Activated B cell treated with CpG ODN at 0.5 μM for 24 hours (primary cell): ENCODE results near the gene PTPRT. TPM values are rescaled to one million over a fixed set of nuclear protein-coding genes. Genes with fewer than 3 reads are reported as not detected.

Source experiments
- ATAC-seq: fragments of 200-7000 bp; cut with Tn5 transposase; one replicate; pipeline ENCODE4 v1.10.0; 2021; ENCODE audit warnings: low read depth, mild to moderate bottlenecking, moderate library complexity
- CTCF ChIA-PET: fragments of 350-600 bp; sonication (Branson Sonifier 250); formaldehyde crosslinking; loops from one replicate; lab custom pipeline; 2021; ENCODE audit warnings: antibody characterized with exemption; lab: Charles Lee
- POLR2A ChIA-PET: fragments of 350-600 bp; sonication (Branson Sonifier 250); formaldehyde crosslinking; loops from one replicate; lab custom pipeline; 2021; ENCODE audit warnings: antibody characterized with exemption; lab: Charles Lee
- DNase-seq: peaks from one replicate; pipeline ENCODE4 v3.0.0; 2022
- H3K27ac Mint-ChIP-seq: one replicate; pipeline ENCODE4 v1.8.0; 2020; ENCODE audit warnings: mixed read lengths
- H3K27me3 Mint-ChIP-seq: one replicate; pipeline ENCODE4 v1.8.0; 2021; ENCODE audit warnings: mixed read lengths
- H3K36me3 Mint-ChIP-seq: one replicate; pipeline ENCODE4 v1.8.0; 2021; ENCODE audit warnings: low read depth, mixed read lengths
- H3K4me1 Mint-ChIP-seq: one replicate; pipeline ENCODE4 v1.8.0; 2021; ENCODE audit warnings: mixed read lengths
- H3K4me3 Mint-ChIP-seq: one replicate; pipeline ENCODE4 v1.8.0; 2020; ENCODE audit warnings: mild to moderate bottlenecking, mixed read lengths
- H3K9me3 Mint-ChIP-seq: one replicate; pipeline ENCODE4 v1.8.0; 2020; ENCODE audit warnings: mixed read lengths
- intact Hi-C: fragments of 100-400 bp; cut with micrococcal nuclease; formaldehyde crosslinking; loops from one replicate; pipeline ENCODE4 v1.15.1; 2024
- total RNA-seq: library from RNA; stranded (reverse); gene quantifications from 2 replicates; pipeline ENCODE4 v1.2.3, GENCODE V29; 2022
- TF ChIP-seq, protein P1 (sequence below): fragments of 200-600 bp; IDR thresholded peaks from one replicate; pipeline ENCODE4 v1.8.0; 2022; ENCODE audit warnings: antibody characterized with exemption, mild to moderate bottlenecking

Gene PTPRT
- total RNA-seq, 1 donor from 2014 or later: not detected

DNA sequence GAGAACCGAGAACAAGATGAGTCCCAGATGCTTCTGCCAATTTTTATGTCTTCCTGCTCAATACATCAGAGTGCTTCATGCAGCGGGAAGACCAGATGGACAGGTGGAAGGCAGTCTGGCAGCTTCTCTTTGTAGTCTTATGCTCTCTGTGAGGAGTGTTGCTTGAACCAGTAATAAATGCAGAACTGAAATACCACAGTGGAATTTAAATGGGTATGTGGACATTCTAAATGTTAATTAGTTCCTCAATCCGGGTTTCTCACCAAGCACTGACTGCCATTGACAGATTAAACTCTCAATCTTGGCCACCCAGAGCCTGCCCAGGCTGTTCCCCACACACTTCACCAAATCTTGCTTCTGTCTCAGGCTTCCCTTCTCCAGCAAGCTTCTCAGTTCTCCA, 876.0 kb downstream of the PTPRT start:
- POLR2A ChIA-PET: no interaction called here
- ATAC-seq: no peak
- no peaks in the 10 kb centered on the region for H3K36me3 Mint-ChIP-seq

DNA sequence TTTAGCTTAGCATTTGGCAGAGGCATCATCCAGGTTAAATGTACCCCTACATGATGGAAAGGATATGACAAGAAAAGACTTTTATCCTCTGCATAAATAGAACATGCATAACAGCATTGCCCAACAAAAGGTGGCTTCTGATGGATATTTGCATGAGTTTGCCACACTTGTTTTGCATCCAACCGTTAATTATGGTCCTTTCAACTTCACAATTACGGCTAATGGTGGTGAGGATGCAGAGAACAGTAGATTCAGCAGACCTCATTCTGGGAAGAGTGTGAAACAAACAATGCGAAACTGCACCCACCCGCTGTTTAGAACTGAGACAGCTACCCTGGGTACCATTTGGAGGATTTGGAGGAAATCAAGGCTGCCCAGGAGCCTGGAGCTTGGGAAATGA, 880.7 kb downstream of the PTPRT start:
- DNase-seq (no peak), ATAC-seq (no peak)
- H3K4me3 Mint-ChIP-seq: no peak overlapping the region
- no peak overlapping the region for H3K27ac Mint-ChIP-seq
- H3K4me1 Mint-ChIP-seq: no peaks in the 10 kb centered on the region
- POLR2A ChIA-PET: no interaction called here
- no peaks in the 10 kb centered on the region for H3K36me3 Mint-ChIP-seq
- no peaks in the 10 kb centered on the region for H3K9me3 Mint-ChIP-seq
- CTCF ChIA-PET: no interaction called here
- TF ChIP-seq, protein P1, sequence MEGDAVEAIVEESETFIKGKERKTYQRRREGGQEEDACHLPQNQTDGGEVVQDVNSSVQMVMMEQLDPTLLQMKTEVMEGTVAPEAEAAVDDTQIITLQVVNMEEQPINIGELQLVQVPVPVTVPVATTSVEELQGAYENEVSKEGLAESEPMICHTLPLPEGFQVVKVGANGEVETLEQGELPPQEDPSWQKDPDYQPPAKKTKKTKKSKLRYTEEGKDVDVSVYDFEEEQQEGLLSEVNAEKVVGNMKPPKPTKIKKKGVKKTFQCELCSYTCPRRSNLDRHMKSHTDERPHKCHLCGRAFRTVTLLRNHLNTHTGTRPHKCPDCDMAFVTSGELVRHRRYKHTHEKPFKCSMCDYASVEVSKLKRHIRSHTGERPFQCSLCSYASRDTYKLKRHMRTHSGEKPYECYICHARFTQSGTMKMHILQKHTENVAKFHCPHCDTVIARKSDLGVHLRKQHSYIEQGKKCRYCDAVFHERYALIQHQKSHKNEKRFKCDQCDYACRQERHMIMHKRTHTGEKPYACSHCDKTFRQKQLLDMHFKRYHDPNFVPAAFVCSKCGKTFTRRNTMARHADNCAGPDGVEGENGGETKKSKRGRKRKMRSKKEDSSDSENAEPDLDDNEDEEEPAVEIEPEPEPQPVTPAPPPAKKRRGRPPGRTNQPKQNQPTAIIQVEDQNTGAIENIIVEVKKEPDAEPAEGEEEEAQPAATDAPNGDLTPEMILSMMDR: no peak
- intact Hi-C loops: no loop called here
- no peaks in the 10 kb centered on the region for H3K27me3 Mint-ChIP-seq

More for the DNA sequence above, 876.0 kb downstream of the PTPRT start:
- no peak overlapping the region for H3K27ac Mint-ChIP-seq
- TF ChIP-seq, protein P1: no peak
- no peaks in the 10 kb centered on the region for H3K27me3 Mint-ChIP-seq
- H3K4me3 Mint-ChIP-seq: no peak overlapping the region
- intact Hi-C loops: no loop called here
- H3K9me3 Mint-ChIP-seq: no peaks in the 10 kb centered on the region
- CTCF ChIA-PET: no interaction called here
- no peak for DNase-seq
- no peaks in the 10 kb centered on the region for H3K4me1 Mint-ChIP-seq

DNA sequence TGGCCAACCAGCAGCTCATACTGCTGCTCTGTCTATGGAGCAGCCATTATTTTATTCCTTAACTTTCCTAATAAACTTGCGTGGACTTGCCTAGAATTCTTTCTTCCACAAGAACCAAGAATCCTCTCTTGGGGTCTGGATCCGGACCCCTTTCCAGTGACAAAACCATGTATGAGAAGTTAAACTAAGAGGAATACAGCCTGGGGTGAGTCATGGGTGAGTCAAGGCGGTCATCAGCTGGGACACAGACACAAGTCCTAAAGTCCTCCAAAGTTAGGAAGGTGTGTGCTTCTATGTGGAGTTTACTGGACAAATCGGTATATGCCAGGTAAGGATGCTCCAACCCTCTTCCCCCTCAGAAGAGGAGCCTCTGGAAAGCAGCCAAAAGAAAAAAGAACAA, 881.5 kb downstream of the PTPRT start:
- POLR2A ChIA-PET: no interaction called here
- Mint-ChIP-seq H3K36me3 (no peaks in the 10 kb centered on the region), H3K9me3 (no peaks in the 10 kb centered on the region), H3K27ac (no peak overlapping the region), H3K4me1 (no peaks in the 10 kb centered on the region), H3K27me3 (no peaks in the 10 kb centered on the region), H3K4me3 (no peak overlapping the region)
- no peak for DNase-seq
- CTCF ChIA-PET: no interaction called here
- no peak for ATAC-seq
- TF ChIP-seq, protein P1: no peak
- intact Hi-C loops: no loop called here

DNA sequence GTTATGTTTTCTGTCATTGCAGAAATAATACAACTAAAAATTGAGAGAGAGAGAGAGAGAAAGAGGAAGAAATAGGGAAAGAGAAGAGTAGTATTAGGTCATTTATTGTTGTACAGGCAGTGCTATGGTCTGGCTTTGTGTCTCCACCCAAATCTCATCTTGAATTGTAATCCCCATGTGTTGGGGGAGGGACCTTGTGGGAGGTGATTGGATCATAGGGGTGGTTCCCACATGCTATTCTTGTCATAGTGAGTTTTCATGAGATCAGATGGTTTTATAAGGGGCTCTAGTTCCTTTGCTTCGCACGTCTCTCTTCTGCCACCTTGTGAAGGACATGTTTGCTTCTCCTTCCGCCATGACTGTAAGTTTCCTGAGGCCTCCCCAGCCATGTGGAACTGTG, 894.1 kb downstream of the PTPRT start:
- no peaks in the 10 kb centered on the region for H3K27me3 Mint-ChIP-seq

DNA sequence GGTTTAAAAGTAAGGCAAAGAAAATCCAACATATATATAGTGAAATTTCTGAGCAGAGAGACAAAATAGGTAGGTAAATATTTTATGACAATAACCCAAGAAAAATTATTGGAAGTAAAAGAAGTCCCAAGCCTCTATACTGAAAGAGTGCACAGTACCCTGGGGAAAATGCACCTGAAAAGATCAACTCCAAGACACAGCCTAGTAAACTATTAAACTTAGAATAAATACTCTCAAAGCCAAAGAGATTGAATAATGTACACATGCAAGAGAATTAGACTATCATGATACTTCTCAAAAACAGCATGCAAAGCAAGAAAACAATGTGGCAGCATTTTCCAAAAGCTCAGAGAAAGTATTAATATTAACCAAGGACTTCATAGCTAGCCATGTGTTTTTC, 894.7 kb downstream of the PTPRT start:
- ATAC-seq (no peak), DNase-seq (no peak)
- Mint-ChIP-seq H3K27me3 (no peaks in the 10 kb centered on the region), H3K36me3 (no peaks in the 10 kb centered on the region), H3K27ac (no peak overlapping the region), H3K4me1 (no peaks in the 10 kb centered on the region), H3K9me3 (peaks cover 2% of the 10 kb centered on the region), H3K4me3 (no peak overlapping the region)
- TF ChIP-seq, protein P1: no peak
- ChIA-PET CTCF (no interaction called here), POLR2A (no interaction called here)
- intact Hi-C loops: no loop called here

More for the DNA sequence above, 894.1 kb downstream of the PTPRT start:
- ATAC-seq: no peak
- peaks cover 2% of the 10 kb centered on the region for H3K9me3 Mint-ChIP-seq
- intact Hi-C loops: no loop called here
- TF ChIP-seq, protein P1: no peak
- ChIA-PET CTCF (no interaction called here), POLR2A (no interaction called here)
- no peaks in the 10 kb centered on the region for H3K4me1 Mint-ChIP-seq
- no peak overlapping the region for H3K27ac Mint-ChIP-seq
- H3K4me3 Mint-ChIP-seq: no peak overlapping the region
- no peaks in the 10 kb centered on the region for H3K36me3 Mint-ChIP-seq
- no peak for DNase-seq
